ENCODE measurements around the gene KMT2C.

The KMT2C gene

DNA sequence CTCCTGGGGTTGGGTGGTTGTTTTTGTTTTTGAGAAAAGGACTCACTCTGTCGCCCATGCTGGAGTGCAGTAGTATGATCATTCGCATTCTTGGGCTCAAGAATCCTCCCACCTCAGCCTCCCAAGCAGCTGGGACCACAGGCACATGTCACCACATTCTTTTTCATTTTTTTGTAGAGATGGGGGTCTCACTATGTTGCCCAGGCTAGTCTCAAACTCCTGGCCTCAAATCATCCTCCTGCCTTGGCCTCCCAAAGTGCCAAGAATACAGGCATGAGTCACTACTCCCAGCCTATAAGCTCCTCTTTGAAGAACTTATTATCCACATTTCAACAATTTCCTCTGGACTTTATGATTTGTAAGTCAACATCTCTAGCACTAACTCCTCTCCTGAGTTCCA is 102.7 kb downstream of the KMT2C start:
- Histone ChIP-seq H3K4me3 (ENCODE audit: low read depth in 1 of 2, low read length in 2 of 2) (no peak overlapping the region), H3K36me3 (ENCODE audit: insufficient read depth, low read length) (peaks cover 26% of the 10 kb centered on the region), H3K9ac (ENCODE audit: low read depth, low read length) (no peak overlapping the region), H3K4me2 (ENCODE audit: insufficient read depth, low read length) (no peak overlapping the region), H3K79me2 (ENCODE audit: insufficient read depth, low read length) (peaks cover 75% of the 10 kb centered on the region), H3K27me3 (ENCODE audit: insufficient read depth, low read length, poor library complexity) (no peaks in the 10 kb centered on the region), H2AFZ (ENCODE audit: low read depth, low read length) (no peak overlapping the region), H3K27ac (ENCODE audit: low read length) (no peak overlapping the region), H3K9me3 (ENCODE audit: insufficient read depth, low read length, severe bottlenecking) (no peaks in the 10 kb centered on the region), H4K20me1 (ENCODE audit: insufficient read depth, low read length) (peaks cover 41% of the 10 kb centered on the region; the same call in 1 of the 2 replicates), H3K4me1 (ENCODE audit: insufficient read depth, low read length) (no peaks in the 10 kb centered on the region)
- DNase-seq (no peak), ATAC-seq (ENCODE audit: insufficient read depth, low read depth) (no peak)
- TF ChIP-seq EZH2 (IDR thresholded peaks at IDR 0.05; ENCODE audit: borderline replicate concordance, low read depth, low read length, severe bottlenecking) = no peak
- no peak for TF ChIP-seq CTCF (IDR thresholded peaks at IDR 0.05; ENCODE audit: borderline replicate concordance, extremely low read depth, low read length, poor library complexity, severe bottlenecking)

- H4K20me1 ChIP-seq (ENCODE audit: insufficient read depth, low read length) = peaks cover 29% of the 10 kb centered on the region; the same call in 1 of the 2 replicates
- peaks cover 40% of the 10 kb centered on the region for H3K36me3 ChIP-seq (ENCODE audit: insufficient read depth, low read length)
- no peak for TF ChIP-seq CTCF (IDR thresholded peaks at IDR 0.05; ENCODE audit: borderline replicate concordance, extremely low read depth, low read length, poor library complexity, severe bottlenecking)
- no peak for TF ChIP-seq EZH2 (IDR thresholded peaks at IDR 0.05; ENCODE audit: borderline replicate concordance, low read depth, low read length, severe bottlenecking)
- H3K4me1 ChIP-seq (ENCODE audit: insufficient read depth, low read length) = no peaks in the 10 kb centered on the region
- no peak overlapping the region for H3K4me3 ChIP-seq (ENCODE audit: low read depth in 1 of 2, low read length in 2 of 2)
- no peak overlapping the region for H2AFZ ChIP-seq (ENCODE audit: low read depth, low read length)
- no peaks in the 10 kb centered on the region for H3K9me3 ChIP-seq (ENCODE audit: insufficient read depth, low read length, severe bottlenecking)
- DNase-seq (no peak), ATAC-seq (ENCODE audit: insufficient read depth, low read depth) (no peak)
- H3K27ac ChIP-seq (ENCODE audit: low read length) = no peak overlapping the region
- no peak overlapping the region for H3K4me2 ChIP-seq (ENCODE audit: insufficient read depth, low read length)
- H3K9ac ChIP-seq (ENCODE audit: low read depth, low read length) = no peak overlapping the region
- H3K79me2 ChIP-seq (ENCODE audit: insufficient read depth, low read length) = peaks cover 58% of the 10 kb centered on the region
- H3K27me3 ChIP-seq (ENCODE audit: insufficient read depth, low read length, poor library complexity) = no peaks in the 10 kb centered on the region
Measured at GRCh38 chr7:152330827-152331226, 105.0 kb downstream of the KMT2C start.

DNA sequence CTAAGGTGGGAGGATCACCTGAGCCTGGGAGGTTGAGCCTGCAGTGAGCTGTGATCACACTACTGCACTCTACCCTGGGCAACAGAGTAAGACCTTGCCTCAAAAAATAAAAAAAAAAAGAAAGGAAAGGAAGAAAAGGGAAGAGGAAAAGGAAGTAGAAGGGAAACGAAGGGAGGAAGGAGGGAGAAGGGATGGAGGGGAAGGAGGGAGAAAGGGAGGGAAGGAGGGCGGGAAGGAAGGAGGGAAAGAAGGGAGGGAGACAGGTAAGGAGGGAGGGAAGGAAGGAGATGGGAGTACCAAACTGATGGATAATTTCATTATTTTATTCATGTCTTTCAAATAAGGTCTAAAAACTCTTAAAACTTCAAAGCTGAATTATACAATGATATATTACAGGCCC is 106.3 kb downstream of the KMT2C start:
- Histone ChIP-seq H3K27ac (ENCODE audit: low read length) (no peak overlapping the region), H3K9me3 (ENCODE audit: insufficient read depth, low read length, severe bottlenecking) (no peaks in the 10 kb centered on the region), H3K36me3 (ENCODE audit: insufficient read depth, low read length) (peaks cover 44% of the 10 kb centered on the region), H2AFZ (ENCODE audit: low read depth, low read length) (no peak overlapping the region), H3K79me2 (ENCODE audit: insufficient read depth, low read length) (peaks cover 44% of the 10 kb centered on the region), H3K4me2 (ENCODE audit: insufficient read depth, low read length) (no peak overlapping the region), H3K4me3 (ENCODE audit: low read depth in 1 of 2, low read length in 2 of 2) (no peak overlapping the region), H3K27me3 (ENCODE audit: insufficient read depth, low read length, poor library complexity) (no peaks in the 10 kb centered on the region), H3K4me1 (ENCODE audit: insufficient read depth, low read length) (no peaks in the 10 kb centered on the region), H4K20me1 (ENCODE audit: insufficient read depth, low read length) (peaks cover 21% of the 10 kb centered on the region; the same call in 1 of the 2 replicates), H3K9ac (ENCODE audit: low read depth, low read length) (no peak overlapping the region)
- no peak for ATAC-seq (ENCODE audit: insufficient read depth, low read depth)
- no peak for DNase-seq
- no peak for TF ChIP-seq EZH2 (IDR thresholded peaks at IDR 0.05; ENCODE audit: borderline replicate concordance, low read depth, low read length, severe bottlenecking)
- no peak for TF ChIP-seq CTCF (IDR thresholded peaks at IDR 0.05; ENCODE audit: borderline replicate concordance, extremely low read depth, low read length, poor library complexity, severe bottlenecking)

DNA sequence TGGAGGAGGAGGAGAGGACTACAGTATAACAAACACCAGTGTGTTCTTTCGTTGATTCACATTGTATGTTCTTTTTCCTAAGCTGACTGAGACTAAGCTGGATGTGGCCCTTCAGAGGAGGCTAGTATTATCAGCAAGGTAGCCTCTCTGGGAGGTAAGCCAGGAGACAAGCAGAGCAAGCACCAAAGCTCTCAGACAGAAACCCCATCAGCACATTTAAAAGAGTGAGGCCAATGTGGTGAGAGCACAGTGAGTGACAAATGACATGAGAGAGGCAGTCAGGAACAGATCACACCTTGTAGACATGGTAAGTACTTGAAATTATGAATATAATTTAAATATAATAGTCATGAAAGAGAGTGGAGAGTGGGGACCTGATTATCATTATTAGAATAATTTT is 107.6 kb downstream of the KMT2C start:
- ATAC-seq (ENCODE audit: insufficient read depth, low read depth) (no peak), DNase-seq (no peak)
- Histone ChIP-seq H3K36me3 (ENCODE audit: insufficient read depth, low read length) (peaks cover 48% of the 10 kb centered on the region), H3K4me1 (ENCODE audit: insufficient read depth, low read length) (no peaks in the 10 kb centered on the region), H3K4me2 (ENCODE audit: insufficient read depth, low read length) (no peak overlapping the region), H3K4me3 (ENCODE audit: low read depth in 1 of 2, low read length in 2 of 2) (no peak overlapping the region), H3K79me2 (ENCODE audit: insufficient read depth, low read length) (peaks cover 41% of the 10 kb centered on the region), H3K27me3 (ENCODE audit: insufficient read depth, low read length, poor library complexity) (no peaks in the 10 kb centered on the region), H3K9ac (ENCODE audit: low read depth, low read length) (no peak overlapping the region), H3K9me3 (ENCODE audit: insufficient read depth, low read length, severe bottlenecking) (no peaks in the 10 kb centered on the region), H3K27ac (ENCODE audit: low read length) (no peak overlapping the region), H4K20me1 (ENCODE audit: insufficient read depth, low read length) (peaks cover 17% of the 10 kb centered on the region; the same call in 1 of the 2 replicates), H2AFZ (ENCODE audit: low read depth, low read length) (no peak overlapping the region)
- TF ChIP-seq CTCF (IDR thresholded peaks at IDR 0.05; ENCODE audit: borderline replicate concordance, extremely low read depth, low read length, poor library complexity, severe bottlenecking) = no peak
- no peak for TF ChIP-seq EZH2 (IDR thresholded peaks at IDR 0.05; ENCODE audit: borderline replicate concordance, low read depth, low read length, severe bottlenecking)

Data from DND-41 (cell line).